ENCODE measurements around the gene RBM23. TPM values are rescaled to one million over a fixed set of nuclear protein-coding genes. Genes with fewer than 3 reads are reported as not detected.

RBM23 gene
- total and polyA plus RNA-seq, 2 donors (not counting 3 experiments of a cell fraction or from before 2014, with no cell fraction given): 67.7 to 68.9 TPM

DNA sequence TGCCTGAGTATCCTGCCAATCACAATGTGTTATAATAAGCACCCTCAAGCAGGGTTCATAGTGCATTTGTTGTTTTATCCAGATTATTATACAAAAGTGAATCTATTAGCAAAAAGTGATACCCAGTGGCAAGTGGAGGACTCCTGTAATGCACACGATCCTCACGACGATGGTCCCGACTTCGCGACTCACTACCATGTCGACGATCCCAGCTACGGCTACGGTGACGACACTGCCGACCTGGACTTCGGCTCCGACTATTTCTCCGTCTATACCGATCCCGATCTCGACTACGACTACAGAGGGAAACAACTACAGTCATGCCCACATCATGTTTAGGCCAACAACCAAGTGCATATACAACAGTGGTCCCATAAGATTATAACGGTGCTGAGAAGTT lies 12.9 kb downstream of the RBM23 start:
- no peak for FAIRE-seq
- Histone ChIP-seq H3K4me3 (replicated peaks in 1 of 3; ENCODE audit: insufficient read depth in 1 of 3, low read depth in 1 of 3, low read length in 3 of 3) (no peak overlapping the region), H2AFZ (ENCODE audit: low read depth, low read length) (no peak overlapping the region), H3K36me3 (ENCODE audit: control insufficient read depth in 2 of 2, extremely low read depth in 1 of 2, insufficient read depth in 2 of 2, low read length in 2 of 2) (peaks cover 37 to 47% of the 10 kb centered on the region in 2 experiments), H3K79me2 (ENCODE audit: control insufficient read depth, insufficient read depth, low read length) (peaks cover 4% of the 10 kb centered on the region), H3K9ac (replicated peaks; ENCODE audit: extremely low read depth, insufficient read depth, low read length) (no peak overlapping the region), H3K9me1 (replicated peaks; ENCODE audit: control insufficient read depth, extremely low read depth, insufficient read depth, low read length) (no peaks in the 10 kb centered on the region), H3K27ac (ENCODE audit: insufficient read depth, low read depth, low read length) (no peak overlapping the region), H3K4me1 (ENCODE audit: control insufficient read depth, extremely low read depth, insufficient read depth, low read length) (no peaks in the 10 kb centered on the region), H3K27me3 (ENCODE audit: control insufficient read depth in 2 of 2, insufficient read depth in 2 of 2, low read length in 2 of 2) (no peaks in the 10 kb centered on the region), H3K9me3 (replicated peaks; ENCODE audit: control insufficient read depth, insufficient read depth, low read length) (no peaks in the 10 kb centered on the region), H3K4me2 (ENCODE audit: insufficient read depth, low read length) (no peak overlapping the region), H4K20me1 (replicated peaks; ENCODE audit: control insufficient read depth, extremely low read depth, insufficient read depth, low read length) (no peaks in the 10 kb centered on the region)
- CTCF ChIA-PET: interaction anchor here (1.0 kb wide), 1 partner anchor 10 kb away, joined by 3 read pairs; no protein-coding TSS in a partner anchor
- dilution Hi-C loops (cut with MboI; ENCODE audit: extremely low pct_ligation_motif_present, low sequenced_read_pairs) (no loop called here), intact Hi-C loops (cut with micrococcal nuclease) (no loop called here)
- no TSS peak for BruUV-seq (replicated peaks)
- no peak for DNase-seq (ENCODE audit: low read depth, low spot score)
- POLR2A ChIA-PET: no interaction called here
- TF ChIP-seq, protein P1, sequence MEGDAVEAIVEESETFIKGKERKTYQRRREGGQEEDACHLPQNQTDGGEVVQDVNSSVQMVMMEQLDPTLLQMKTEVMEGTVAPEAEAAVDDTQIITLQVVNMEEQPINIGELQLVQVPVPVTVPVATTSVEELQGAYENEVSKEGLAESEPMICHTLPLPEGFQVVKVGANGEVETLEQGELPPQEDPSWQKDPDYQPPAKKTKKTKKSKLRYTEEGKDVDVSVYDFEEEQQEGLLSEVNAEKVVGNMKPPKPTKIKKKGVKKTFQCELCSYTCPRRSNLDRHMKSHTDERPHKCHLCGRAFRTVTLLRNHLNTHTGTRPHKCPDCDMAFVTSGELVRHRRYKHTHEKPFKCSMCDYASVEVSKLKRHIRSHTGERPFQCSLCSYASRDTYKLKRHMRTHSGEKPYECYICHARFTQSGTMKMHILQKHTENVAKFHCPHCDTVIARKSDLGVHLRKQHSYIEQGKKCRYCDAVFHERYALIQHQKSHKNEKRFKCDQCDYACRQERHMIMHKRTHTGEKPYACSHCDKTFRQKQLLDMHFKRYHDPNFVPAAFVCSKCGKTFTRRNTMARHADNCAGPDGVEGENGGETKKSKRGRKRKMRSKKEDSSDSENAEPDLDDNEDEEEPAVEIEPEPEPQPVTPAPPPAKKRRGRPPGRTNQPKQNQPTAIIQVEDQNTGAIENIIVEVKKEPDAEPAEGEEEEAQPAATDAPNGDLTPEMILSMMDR (IDR thresholded peaks at IDR 0.05; ENCODE audit: extremely low read depth in 1 of 2, insufficient read depth in 1 of 2, low read depth in 1 of 2, low read length in 2 of 2): no peak
- TF ChIP-seq GATA2 (IDR thresholded peaks at IDR 0.05; ENCODE audit: insufficient read depth, insufficient read length, low read depth, low read length) (no peak), POLR2A (IDR thresholded peaks at IDR 0.05; ENCODE audit: low read depth, low read length) (no peak), EZH2 (IDR thresholded peaks at IDR 0.05; ENCODE audit: borderline replicate concordance, low read depth, low read length, severe bottlenecking) (no peak), MYC (IDR thresholded peaks at IDR 0.05; ENCODE audit: low read depth, low read length) (no peak), POLR2AphosphoS5 (IDR thresholded peaks at IDR 0.05; ENCODE audit: insufficient read depth, low read depth, low read length) (no peak), JUN (IDR thresholded peaks at IDR 0.05; ENCODE audit: borderline replicate concordance, insufficient read depth, insufficient read length, low read depth) (no peak), FOS (IDR thresholded peaks at IDR 0.05; ENCODE audit: borderline replicate concordance, insufficient read depth, low read length) (no peak)
- TF ChIP-seq, protein P2, sequence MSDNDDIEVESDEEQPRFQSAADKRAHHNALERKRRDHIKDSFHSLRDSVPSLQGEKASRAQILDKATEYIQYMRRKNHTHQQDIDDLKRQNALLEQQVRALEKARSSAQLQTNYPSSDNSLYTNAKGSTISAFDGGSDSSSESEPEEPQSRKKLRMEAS (IDR thresholded peaks at IDR 0.05; ENCODE audit: insufficient read depth, insufficient read length): no peak

Data from endothelial cell of umbilical vein (primary cell).